CD14-positive monocyte (primary cell): ENCODE data around the gene ADAT3. TPM values are rescaled to one million over a fixed set of nuclear protein-coding genes. Genes with fewer than 3 reads are reported as not detected.

ENCODE experiments used
- DNase-seq, 3 donors: peaks; one replicate each; pipeline ENCODE4 v3.0.0-alpha.2; 2011 to 2022
- H2AFZ ChIP-seq: 2 replicates; pipeline ENCODE4 v1.6.0; 2012; ENCODE audit warnings: mild to moderate bottlenecking, low read depth, low read length, inconsistent platforms; ENCODE audit not compliant: insufficient read depth, poor library complexity, severe bottlenecking
- H3K27ac ChIP-seq, 2 donors: 1 replicate in 1 of 2; 2 replicates in 1 of 2; pipeline ENCODE4 v1.5.1; 2012 to 2013; ENCODE audit warnings: low read length in 2 of 2, control low read depth in 1 of 2, inconsistent platforms in 1 of 2, low read depth in 1 of 2, mild to moderate bottlenecking in 1 of 2
- H3K27me3 ChIP-seq, 2 donors: one replicate each; pipeline versions ENCODE4 v1.6.0 to v1.6.1; 2011 to 2013; ENCODE audit warnings: low read length in 2 of 2; ENCODE audit not compliant: control insufficient read depth in 2 of 2, insufficient read depth in 2 of 2
- H3K36me3 ChIP-seq, 2 donors: replicated peaks in 1 of 2; 1 replicate in 1 of 2; 2 replicates in 1 of 2; pipeline versions ENCODE4 v1.5.1 to v1.6.1; 2012 to 2013; ENCODE audit warnings: low read length in 2 of 2, control low read depth in 1 of 2, inconsistent platforms in 1 of 2, mild to moderate bottlenecking in 1 of 2; ENCODE audit not compliant: insufficient read depth in 2 of 2, control insufficient read depth in 1 of 2
- H3K4me1 ChIP-seq, 2 donors: 1 replicate in 1 of 2; 2 replicates in 1 of 2; pipeline versions ENCODE4 v1.5.1 to v1.6.1; 2012 to 2013; ENCODE audit warnings: low read length in 2 of 2, control low read depth in 1 of 2, inconsistent platforms in 1 of 2, mild to moderate bottlenecking in 1 of 2, moderate library complexity in 1 of 2; ENCODE audit not compliant: insufficient read depth in 2 of 2, control insufficient read depth in 1 of 2
- H3K4me2 ChIP-seq: replicated peaks from 2 replicates; pipeline ENCODE3; 2012; ENCODE audit warnings: low read length, moderate library complexity, mild to moderate bottlenecking; ENCODE audit not compliant: poor library complexity, severe bottlenecking; ENCODE audit errors: extremely low read depth
- H3K4me3 ChIP-seq, 3 experiments: fragments of 200-600 bp in 1 of 3; sonication (generic) in 1 of 3; replicated peaks in 1 of 3; 1 replicate in 2 of 3; 2 replicates in 1 of 3; pipeline ENCODE4 v1.5.1; 2011 to 2013; ENCODE audit warnings: low read length in 3 of 3, mild to moderate bottlenecking in 3 of 3, control low read depth in 2 of 3, low read depth in 2 of 3, inconsistent platforms in 1 of 3, moderate library complexity in 1 of 3
- H3K79me2 ChIP-seq: 2 replicates; pipeline ENCODE4 v1.6.0; 2012; ENCODE audit warnings: mild to moderate bottlenecking, control low read depth, inconsistent platforms, low read length, moderate library complexity; ENCODE audit not compliant: insufficient read depth
- H3K9ac ChIP-seq: 2 replicates; pipeline ENCODE4 v1.6.0; 2017; ENCODE audit warnings: low read length, mild to moderate bottlenecking; ENCODE audit not compliant: insufficient read depth, poor library complexity, severe bottlenecking
- H3K9me3 ChIP-seq, 2 donors: replicated peaks in 1 of 2; 1 replicate in 1 of 2; 2 replicates in 1 of 2; pipeline versions ENCODE4 v1.5.1 to v1.6.1; 2012 to 2013; ENCODE audit warnings: low read length in 2 of 2, control low read depth in 1 of 2; ENCODE audit not compliant: control insufficient read depth in 1 of 2, insufficient read depth in 1 of 2
- H4K20me1 ChIP-seq: 2 replicates; pipeline ENCODE4 v1.6.0; 2012; ENCODE audit warnings: mild to moderate bottlenecking, low read length, control low read depth, moderate library complexity; ENCODE audit not compliant: insufficient read depth
- H3K27ac Mint-ChIP-seq, 7 donors: one replicate each; pipeline ENCODE4 v1.8.0; 2020; ENCODE audit warnings: mild to moderate bottlenecking in 7 of 7, mixed read lengths in 7 of 7, moderate library complexity in 6 of 7, inconsistent platforms in 2 of 7
- H3K27me3 Mint-ChIP-seq, 3 donors: one replicate each; pipeline ENCODE4 v1.8.0; 2021 to 2022; ENCODE audit warnings: low read depth in 3 of 3, mild to moderate bottlenecking in 3 of 3, mixed read lengths in 3 of 3, moderate library complexity in 3 of 3, inconsistent platforms in 1 of 3
- H3K36me3 Mint-ChIP-seq, 2 donors: one replicate each; pipeline ENCODE4 v1.8.0; 2020; ENCODE audit warnings: mixed read lengths in 2 of 2, inconsistent platforms in 1 of 2, mild to moderate bottlenecking in 1 of 2
- H3K4me1 Mint-ChIP-seq: one replicate; pipeline ENCODE4 v1.8.0; 2020; ENCODE audit warnings: mild to moderate bottlenecking, mixed read lengths
- H3K4me3 Mint-ChIP-seq, 2 donors: one replicate each; pipeline ENCODE4 v1.8.0; 2020; ENCODE audit warnings: mild to moderate bottlenecking in 2 of 2, mixed read lengths in 2 of 2, moderate library complexity in 1 of 2
- H3K9me3 Mint-ChIP-seq, 7 donors: one replicate each; pipeline ENCODE4 v1.8.0; 2020 to 2022; ENCODE audit warnings: mixed read lengths in 7 of 7, mild to moderate bottlenecking in 6 of 7, moderate library complexity in 6 of 7, inconsistent platforms in 2 of 7
- CTCF ChIP-seq: fragments of 200-600 bp; IDR thresholded peaks from one replicate; pipeline ENCODE4 v1.8.0; 2022; ENCODE audit warnings: antibody characterized with exemption, mild to moderate bottlenecking
- WGBS: methylation state at CpG from one replicate; pipeline ENCODE4 v1.1.5; 2013; ENCODE audit warnings: missing lambda C conversion rate; ENCODE audit not compliant: insufficient coverage; 5-methylcytosine and 5-hydroxymethylcytosine counted together
- intact Hi-C, 2 donors: fragments of 100-400 bp; cut with micrococcal nuclease; formaldehyde crosslinking; loops; one replicate each; pipeline versions ENCODE4 v1.15.0 to v1.15.1; 2023
- polyA plus RNA-seq, 3 donors: library from polyadenylated mRNA; depleted of rRNA in 1 of 3; unstranded in 2 of 3; stranded (reverse) in 1 of 3; fragments of 300-500 nt in 2 of 3; fragments of >200 nt in 1 of 3; fragmentation: Illumina TruSeq in 2 of 3; gene quantifications; 1 replicate in 2 of 3; 2 replicates in 1 of 3; pipeline ENCODE4 v1.2.3, GENCODE V29; 2012 to 2021

Gene ADAT3
- polyA plus RNA-seq, 3 donors, result 2.7 to 3.2 (median 3.1) TPM

- Mint-ChIP-seq H3K36me3 (no peaks in the 10 kb centered on the region), H3K4me1 (peaks cover 38% of the 10 kb centered on the region), H3K4me3 (no peak overlapping the region), H3K9me3 (peaks cover 9 to 19% (median 16%) of the 10 kb centered on the region in 7 donors), H3K27ac (peak overlapping the region in 1 of 7 donors; percentile 50), H3K27me3 (peaks cover 10 to 20% (median 14%) of the 10 kb centered on the region in 3 donors)
- Histone ChIP-seq H3K9ac (no peak overlapping the region), H3K27ac (no peak overlapping the region), H4K20me1 (no peaks in the 10 kb centered on the region), H3K27me3 (peaks cover 0 to 4% of the 10 kb centered on the region in 2 donors), H2AFZ (no peak overlapping the region), H3K4me1 (peaks cover 14 to 30% of the 10 kb centered on the region in 2 donors), H3K4me2 (no peak overlapping the region), H3K9me3 (peaks cover 0 to 24% of the 10 kb centered on the region in 2 donors), H3K79me2 (no peaks in the 10 kb centered on the region), H3K4me3 (no peak overlapping the region), H3K36me3 (no peaks in the 10 kb centered on the region)
- no peak for TF ChIP-seq CTCF
- WGBS, result 86% methylated on average over 8 of the region's 8 CpGs
- no peak for DNase-seq
- intact Hi-C loops, result no loop called here
Observed at GRCh38 chr19:1932395-1932794, 27.2 kb downstream of the ADAT3 start.

- intact Hi-C loops, result no loop called here
- peaks cover 33% of the 10 kb centered on the region for H3K4me1 Mint-ChIP-seq
- peaks cover 9 to 19% (median 16%) of the 10 kb centered on the region in 7 donors for H3K9me3 Mint-ChIP-seq
- Histone ChIP-seq H4K20me1 (no peaks in the 10 kb centered on the region), H3K27ac (no peak overlapping the region), H2AFZ (no peak overlapping the region), H3K9ac (no peak overlapping the region), H3K27me3 (peaks cover 0 to 4% of the 10 kb centered on the region in 2 donors), H3K9me3 (peaks cover 0 to 24% of the 10 kb centered on the region in 2 donors), H3K79me2 (no peaks in the 10 kb centered on the region), H3K4me1 (peaks cover 14 to 30% of the 10 kb centered on the region in 2 donors), H3K4me3 (no peak overlapping the region), H3K36me3 (no peaks in the 10 kb centered on the region), H3K4me2 (no peak overlapping the region)
- peak overlapping the region in 6 of 7 donors; percentile 2 to 60 (median 42) for H3K27ac Mint-ChIP-seq
- peak overlapping the region in 1 of 2 donors; percentile 11 for H3K4me3 Mint-ChIP-seq
- no peak for TF ChIP-seq CTCF
- H3K36me3 Mint-ChIP-seq, result no peaks in the 10 kb centered on the region
- no peak for DNase-seq
- peaks cover 10 to 20% (median 14%) of the 10 kb centered on the region in 3 donors for H3K27me3 Mint-ChIP-seq
- WGBS, result 60% methylated on average over 1 of the region's 7 CpGs
Observed at GRCh38 chr19:1933244-1933643, 28.0 kb downstream of the ADAT3 start.
